K562 (cell line): Measurements from ENCODE around the gene TP73. TPM values are rescaled to one million over a fixed set of nuclear protein-coding genes. Genes with fewer than 3 reads are reported as not detected.
A peak's percentile ranks its signal among the peaks of the same experiment; 100 is the strongest.

ENCODE experiments used
- ATAC-seq: fragments of 200-7000 bp; cut with Tn5 transposase; 3 replicates; pipeline ENCODE4 v1.9.1; 2020; ENCODE audit warnings: moderate library complexity
- BruUV-seq: library from RNA; stranded (reverse); fragments of 400-500 nt; replicated peaks from 2 replicates; lab custom pipeline; 2021; lab: Mats Ljungman, UMichigan
- CTCF ChIA-PET: fragments of 300-600 bp; formaldehyde crosslinking; extraction: SDS; loops from one replicate; lab custom pipeline; 2021; ENCODE audit warnings: low intra/inter-chr PET ratio; lab: Yijun Ruan, JAX
- POLR2A ChIA-PET: fragments of 300-600, 350-650 bp; sonication (Branson Sonifier 250); formaldehyde crosslinking; extraction: SDS; loops from one replicate; lab custom pipeline; 2021; ENCODE audit warnings: antibody characterized with exemption, inconsistent platforms; lab: Yijun Ruan, JAX
- DNase-seq, 4 experiments: peaks; one replicate each; pipeline versions ENCODE4 v3.0.0 to v3.0.0-alpha.2; 2011 to 2018; ENCODE audit warnings: low spot score in 3 of 4, mixed read lengths in 3 of 4; ENCODE audit errors: extremely low read depth in 1 of 4
- FAIRE-seq: peaks from 2 replicates; lab custom pipeline; 2011; peaks lifted over from hg19 to GRCh38; lab: Jason Lieb, UNC
- H2AFZ ChIP-seq: 2 replicates; pipeline ENCODE4 v1.6.0; 2011; ENCODE audit warnings: low read depth, low read length, control low read depth, inconsistent platforms
- H3K27ac ChIP-seq: fragments of 200-600 bp; 3 replicates; pipeline ENCODE4 v1.8.0; 2011; ENCODE audit warnings: low read depth, mild to moderate bottlenecking, control low read depth, inconsistent platforms, low read length, moderate library complexity, mixed read lengths; ENCODE audit errors: extremely low read depth
- H3K27me3 ChIP-seq, 2 experiments: fragments of 300-600 bp in 1 of 2; 2 replicates in 1 of 2; 3 replicates in 1 of 2; pipeline versions ENCODE4 v1.6.0 to v1.8.0; 2011; ENCODE audit warnings: inconsistent platforms in 2 of 2, low read length in 2 of 2, mild to moderate bottlenecking in 1 of 2, mixed read lengths in 1 of 2, moderate library complexity in 1 of 2; ENCODE audit not compliant: control insufficient read depth in 2 of 2, insufficient read depth in 2 of 2
- H3K36me3 ChIP-seq: fragments of 300-600 bp; 3 replicates; pipeline ENCODE4 v1.8.0; 2011; ENCODE audit warnings: mild to moderate bottlenecking, low read length, inconsistent platforms; ENCODE audit not compliant: control insufficient read depth, insufficient read depth
- H3K4me1 ChIP-seq, 2 experiments: fragments of 200-600 bp in 1 of 2; replicated peaks in 1 of 2; 2 replicates in 1 of 2; 3 replicates in 1 of 2; pipeline versions ENCODE4 v1.5.1 to v1.8.0; 2011; ENCODE audit warnings: inconsistent platforms in 2 of 2, low read length in 2 of 2, mild to moderate bottlenecking in 1 of 2, mixed read lengths in 1 of 2, moderate library complexity in 1 of 2; ENCODE audit not compliant: control insufficient read depth in 2 of 2, insufficient read depth in 2 of 2
- H3K4me2 ChIP-seq: 2 replicates; pipeline ENCODE4 v1.6.1; 2011; ENCODE audit warnings: low read length, control low read depth, inconsistent platforms, mixed read lengths; ENCODE audit not compliant: insufficient read depth
- H3K4me3 ChIP-seq: fragments of 200-600 bp; sonication (generic), shearing (Covaris generic); 2 replicates; pipeline ENCODE4 v1.5.1; 2016; ENCODE audit warnings: control low read depth, inconsistent platforms
- H3K79me2 ChIP-seq: fragments of 200-600 bp; 3 replicates; pipeline ENCODE4 v1.8.0; 2011; ENCODE audit warnings: low read length, inconsistent platforms; ENCODE audit not compliant: control insufficient read depth, insufficient read depth
- H3K9ac ChIP-seq, 2 experiments: 2 replicates each; pipeline versions ENCODE4 v1.6.0 to v1.6.1; 2011; ENCODE audit warnings: low read depth in 2 of 2, low read length in 2 of 2, control low read depth in 1 of 2, inconsistent platforms in 1 of 2, mild to moderate bottlenecking in 1 of 2, mixed read lengths in 1 of 2; ENCODE audit not compliant: insufficient read depth in 1 of 2
- H3K9me1 ChIP-seq: one replicate; pipeline ENCODE4 v1.6.0; 2011; ENCODE audit warnings: inconsistent platforms, mild to moderate bottlenecking, low read length, moderate library complexity; ENCODE audit not compliant: control insufficient read depth, insufficient read depth
- H3K9me3 ChIP-seq: replicated peaks from 2 replicates; pipeline ENCODE4 v1.5.1; 2011; ENCODE audit warnings: low read depth, low read length, inconsistent platforms; ENCODE audit not compliant: control insufficient read depth, insufficient read depth
- H4K20me1 ChIP-seq: replicated peaks from 2 replicates; pipeline ENCODE4 v1.6.1; 2011; ENCODE audit warnings: low read length, inconsistent platforms, mixed read lengths; ENCODE audit not compliant: control insufficient read depth, insufficient read depth
- BACH1 ChIP-seq: fragments of 200-800 bp; sonication (Bioruptor generic); IDR thresholded peaks from 2 replicates; pipeline ENCODE4 v1.6.1; 2016; ENCODE audit warnings: missing genetic modification characterization, missing compliant biosample characterization
- CREBBP ChIP-seq: IDR thresholded peaks from one replicate; pipeline ENCODE4 v1.6.1; 2012; ENCODE audit warnings: low read depth, mild to moderate bottlenecking, control low read depth, inconsistent platforms, low read length
- CXXC5 ChIP-seq: fragments of 250-450 bp; sonication (Bioruptor Pico); IDR thresholded peaks from 2 replicates; pipeline ENCODE4 v1.8.0; 2022; ENCODE audit warnings: inconsistent platforms, mild to moderate bottlenecking, moderate library complexity
- E2F6 ChIP-seq, 2 experiments: IDR thresholded peaks; 2 replicates each; pipeline ENCODE4 v1.6.1; 2011; ENCODE audit warnings: borderline replicate concordance in 1 of 2, control low read depth in 1 of 2, low read depth in 1 of 2, low read length in 1 of 2, mild to moderate bottlenecking in 1 of 2, mixed read lengths in 1 of 2, moderate library complexity in 1 of 2; ENCODE audit not compliant: insufficient read depth in 1 of 2, insufficient read length in 1 of 2, poor library complexity in 1 of 2, severe bottlenecking in 1 of 2; ENCODE audit errors: extremely low read depth in 1 of 2
- FOS ChIP-seq: IDR thresholded peaks from 3 replicates; pipeline ENCODE4 v1.6.1; 2011; ENCODE audit not compliant: insufficient read length; ENCODE audit errors: extremely low read depth
- GABPB2 ChIP-seq: fragments of 250-450 bp; sonication (Bioruptor Pico); conservative IDR thresholded peaks from 2 replicates; pipeline ENCODE4 v1.5.1; 2021; ENCODE audit warnings: mild to moderate bottlenecking
- MTA3 ChIP-seq: fragments of 450-650 bp; formaldehyde crosslinking; IDR thresholded peaks from 2 replicates; pipeline ENCODE4 v1.6.1; 2017; ENCODE audit warnings: mild to moderate bottlenecking, borderline replicate concordance
- MYC ChIP-seq, 2 experiments: fragments of 250-450 bp in 1 of 2; sonication (Bioruptor Pico) in 1 of 2; IDR thresholded peaks; 2 replicates each; pipeline versions ENCODE4 v1.5.1 to v1.6.1; 2012 to 2021; ENCODE audit warnings: low read depth in 2 of 2, borderline replicate concordance in 1 of 2, improper control_type of control experiment in 1 of 2, low read length in 1 of 2, mild to moderate bottlenecking in 1 of 2, moderate library complexity in 1 of 2
- POLR2A ChIP-seq: fragments of 450-650 bp; conservative IDR thresholded peaks from 2 replicates; pipeline ENCODE4 v1.6.1; 2016
- POLR2G ChIP-seq: fragments of 200-400 bp; formaldehyde crosslinking; IDR thresholded peaks from 2 replicates; pipeline ENCODE4 v1.6.1; 2017; ENCODE audit warnings: low read depth, mild to moderate bottlenecking, antibody characterized with exemption, low read length, moderate library complexity
- POU5F1 ChIP-seq: fragments of 150-350 bp; IDR thresholded peaks from 2 replicates; pipeline ENCODE4 v1.6.1; 2014; ENCODE audit warnings: borderline replicate concordance, low read length, low read depth, mild to moderate bottlenecking; ENCODE audit not compliant: partially characterized antibody
- RBM22 ChIP-seq: fragments of 200-400 bp; formaldehyde crosslinking; IDR thresholded peaks from 2 replicates; pipeline ENCODE4 v1.6.1; 2018; ENCODE audit warnings: low read length, low read depth; ENCODE audit not compliant: poor library complexity, severe bottlenecking
- RFX7 ChIP-seq: fragments of 250-450 bp; sonication (Bioruptor Pico); IDR thresholded peaks from 2 replicates; pipeline ENCODE4 v1.5.1; 2021; ENCODE audit warnings: mild to moderate bottlenecking
- SIRT6 ChIP-seq: IDR thresholded peaks from one replicate; pipeline ENCODE4 v1.6.1; 2012; ENCODE audit warnings: low read depth, mild to moderate bottlenecking, control low read depth, inconsistent platforms, low read length, moderate library complexity
- SNRNP70 ChIP-seq: fragments of 200-400 bp; formaldehyde crosslinking; optimal IDR thresholded peaks from 2 replicates; pipeline ENCODE3; 2017; ENCODE audit warnings: low read depth, low read length
- SUPT5H ChIP-seq: fragments of 450-650 bp; IDR thresholded peaks from 2 replicates; pipeline ENCODE4 v1.6.1; 2016
- USF1 ChIP-seq: sonication (generic); formaldehyde crosslinking; IDR thresholded peaks from 2 replicates; pipeline ENCODE4 v1.9.0; 2022; ENCODE audit warnings: mild to moderate bottlenecking, missing genetic modification reagents
- ZNF780A ChIP-seq: fragments of 250-450 bp; sonication (Bioruptor Pico); IDR thresholded peaks from 2 replicates; pipeline ENCODE4 v1.5.0; 2021; ENCODE audit warnings: mild to moderate bottlenecking
- WGBS: fragments of 100-300 bp; shearing (Covaris generic); methylation state at CpG from one replicate; pipeline ENCODE4 v1.1.6; 2016; ENCODE audit warnings: low coverage, mixed read lengths; ENCODE audit not compliant: insufficient coverage; ENCODE audit errors: missing lambda C conversion rate; 5-methylcytosine and 5-hydroxymethylcytosine counted together
- in situ Hi-C: fragments of 300-500 bp; cut with MboI; formaldehyde crosslinking; loops from 4 replicates; pipeline ENCODE4 v1.15.0; 2018; ENCODE audit warnings: inconsistent platforms, mixed read lengths
- intact Hi-C: fragments of 100-400 bp; cut with micrococcal nuclease; formaldehyde crosslinking; loops from 2 replicates; pipeline ENCODE4 v1.14.2; 2022
- polyA plus RNA-seq, 8 experiments: library from polyadenylated mRNA; depleted of rRNA in 4 of 8; stranded (reverse) in 5 of 8; unstranded in 3 of 8; fragments of >200 nt; fragmentation: Nextera tagmentation in 2 of 8; fragmentation: Illumina TruSeq in 1 of 8; extraction: Ambion mirVana in 2 of 8; extraction: Trizol in 1 of 8; gene quantifications; 2 replicates each; pipeline versions ENCODE4 v1.2.1 to v1.2.3, GENCODE V29; 2011 to 2014; ENCODE audit warnings: inconsistent platforms in 1 of 8, missing spikeins in 1 of 8
- total RNA-seq, 7 experiments: library from RNA; depleted of rRNA in 6 of 7; stranded (reverse); fragments of >200 nt in 6 of 7; fragmentation: Illumina TruSeq in 2 of 7; extraction: Trizol in 2 of 7; gene quantifications; 2 replicates each; pipeline versions ENCODE4 v1.2.1 to v1.2.3, GENCODE V29; 2011 to 2021; ENCODE audit warnings: low replicate concordance in 1 of 7

TP73 gene
- total and polyA plus RNA-seq, 9 of the 15 experiments (the other 6 are each of a cell fraction or from before 2014, with no cell fraction given), result 0.07 to 1.6 (median 0.40) TPM; not detected in 2

GRCh38 chr1:3778590-3779264 is 126.4 kb downstream of the TP73 start (continued):
- TF ChIP-seq RFX7, result 0 out of 2 replicates have a peak, but pooled peaks have one; percentile 14
- no peak for TF ChIP-seq CXXC5 (CRISPR knock-in tag)
- TF ChIP-seq MTA3, result no peak
- peak; percentile 45 for TF ChIP-seq POLR2A
- no peak for TF ChIP-seq MYC (IDR thresholded peaks at IDR 0.05; ENCODE audit: low read depth, low read length)
- no peak for TF ChIP-seq MYC (CRISPR knock-in tag; IDR thresholded peaks at IDR 0.05; ENCODE audit: borderline replicate concordance, low read depth)
- no peak for TF ChIP-seq BACH1 (tag)
- TF ChIP-seq GABPB2 (CRISPR knock-in tag), result no peak
- TF ChIP-seq RBM22, result peak; percentile 83
- TF ChIP-seq USF1 (CRISPR knock-in tag), result no peak

- intact Hi-C loops (loop anchor here (5.0 kb wide), 1 partner anchor 78 kb away; the partner anchor contains the start of genes CEP104 and DFFB), in situ Hi-C loops (no loop called here)
- no peak overlapping the region for H3K27ac ChIP-seq
- H4K20me1 ChIP-seq, result no peaks in the 10 kb centered on the region
- peak overlapping the region in 1 of 2 experiments; percentile 53; a peak in 1 of 4 replicates for H3K9ac ChIP-seq
- H3K9me3 ChIP-seq, result no peaks in the 10 kb centered on the region
- H3K36me3 ChIP-seq, result peaks cover 66% of the 10 kb centered on the region
- H3K79me2 ChIP-seq, result peaks cover 9% of the 10 kb centered on the region
- DNase-seq (peak in 1 of 4 experiments; percentile 28), ATAC-seq (no peak), FAIRE-seq (no peak)
- H3K4me1 ChIP-seq, result peaks cover 15 to 58% of the 10 kb centered on the region in 2 experiments
- no peaks in the 10 kb centered on the region for H3K27me3 ChIP-seq
- no TSS peak for BruUV-seq
- H2AFZ ChIP-seq, result no peak overlapping the region
- peaks cover 5% of the 10 kb centered on the region for H3K9me1 ChIP-seq
- H3K4me2 ChIP-seq, result no peak overlapping the region
- H3K4me3 ChIP-seq, result no peak overlapping the region
- WGBS, result 92% methylated on average over 23 of the region's 23 CpGs
- ChIA-PET CTCF (no interaction called here), POLR2A (interaction anchor here (0.7 to 2.5 kb wide), 4 partner anchors 11 to 18 kb away, joined by 3 to 9 read pairs (median 4); no protein-coding TSS in a partner anchor)
- TF ChIP-seq CREBBP, result no peak
- peak; percentile 1 to 2 for TF ChIP-seq E2F6 (IDR thresholded peaks at IDR 0.05; ENCODE audit: borderline replicate concordance in 1 of 2, extremely low read depth in 1 of 2, insufficient read depth in 1 of 2, insufficient read length in 1 of 2, low read depth in 1 of 2, low read length in 1 of 2, poor library complexity in 1 of 2, severe bottlenecking in 1 of 2)
- no peak for TF ChIP-seq POU5F1
- peak; percentile 32 for TF ChIP-seq SIRT6
- peak; percentile 29 for TF ChIP-seq SUPT5H
- peak; percentile 58 for TF ChIP-seq POLR2G
- peak; percentile 78 for TF ChIP-seq SNRNP70
- TF ChIP-seq POLR2A, result peak; percentile 28
- no peak for TF ChIP-seq MYC (IDR thresholded peaks at IDR 0.05; ENCODE audit: low read depth, low read length)
- TF ChIP-seq MYC (CRISPR knock-in tag; IDR thresholded peaks at IDR 0.05; ENCODE audit: borderline replicate concordance, low read depth), result 0 out of 2 replicates have a peak, but pooled peaks have one; percentile 13
- TF ChIP-seq FOS, result no peak
- TF ChIP-seq ZNF780A (CRISPR knock-in tag), result no peak
Observed at GRCh38 chr1:3779265-3779911, 127.1 kb downstream of the TP73 start.
